HEK293T (cell line): ENCODE data around the gene GTF3C1.

ENCODE experiments used
- ARNT ChIP-seq: fragments of 450-650 bp; IDR thresholded peaks from 2 replicates; pipeline ENCODE4 v1.6.1; 2017; ENCODE audit warnings: mild to moderate bottlenecking
- BHLHE40 ChIP-seq: fragments of 450-650 bp; IDR thresholded peaks from 2 replicates; pipeline ENCODE4 v1.6.1; 2016; ENCODE audit warnings: mild to moderate bottlenecking, moderate library complexity, borderline replicate concordance
- CTBP1 ChIP-seq: fragments of 450-650 bp; IDR thresholded peaks from 2 replicates; pipeline ENCODE4 v1.6.1; 2016; ENCODE audit warnings: borderline replicate concordance
- FOXA1 ChIP-seq: fragments of 450-650 bp; IDR thresholded peaks from 2 replicates; pipeline ENCODE4 v1.6.1; 2016; ENCODE audit warnings: mild to moderate bottlenecking
- FOXK2 ChIP-seq: fragments of 450-650 bp; IDR thresholded peaks from 2 replicates; pipeline ENCODE4 v1.6.1; 2016; ENCODE audit warnings: mild to moderate bottlenecking
- FOXM1 ChIP-seq: fragments of 450-650 bp; IDR thresholded peaks from 2 replicates; pipeline ENCODE4 v1.6.1; 2017; ENCODE audit warnings: mild to moderate bottlenecking, borderline replicate concordance
- SP1 ChIP-seq: fragments of 450-650 bp; IDR thresholded peaks from 2 replicates; pipeline ENCODE4 v1.6.1; 2017
- TARDBP ChIP-seq: fragments of 450-650 bp; IDR thresholded peaks from 2 replicates; pipeline ENCODE4 v1.6.1; 2016

DNA sequence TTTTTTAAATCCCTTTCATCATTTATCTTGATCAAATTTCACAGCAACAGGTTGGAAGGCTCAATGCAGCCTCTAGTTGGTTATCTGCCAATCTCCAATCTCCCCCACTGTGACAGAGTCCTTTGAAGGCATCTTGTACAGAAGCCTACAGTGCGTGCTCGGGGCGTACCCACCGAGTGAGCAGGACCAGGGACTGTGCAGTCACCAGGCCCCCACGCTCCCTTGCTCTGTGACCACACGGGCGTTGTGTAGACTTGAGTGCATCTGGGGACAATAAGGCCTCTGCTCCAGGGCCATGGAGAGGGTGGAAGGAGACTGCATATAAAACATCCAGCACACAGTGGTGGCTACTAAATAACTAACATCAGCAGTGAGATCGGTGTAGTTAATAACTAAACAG lies 63.4 kb downstream of the GTF3C1 start:
- TF ChIP-seq SP1 (no peak), FOXA1 (no peak), TARDBP (no peak), BHLHE40 (no peak), FOXM1 (no peak), FOXK2 (no peak), CTBP1 (no peak), ARNT (no peak)
